DMS 273 (cell line): ENCODE measurements around the gene ZNF516.
"Not testable (repeated sequence)": the region's sequence is repeated elsewhere in the genome, so short reads cannot be mapped to it uniquely, and the experiment has no call there.

Experiments
- DNase-seq: peaks from one replicate; lab custom pipeline; 2025; ENCODE audit not compliant: unreplicated experiment; lab: John Stamatoyannopoulos, UW

Gene ZNF516

GRCh38 chr18:76490670-76491472 is 4.2 kb downstream of the ZNF516 start:
- peak; percentile 53 for DNase-seq

- DNase-seq, result peak; percentile 35
These were observed 5.0 kb downstream of the ZNF516 start for GRCh38 chr18:76490033-76490432.

GRCh38 chr18:76489081-76489480 is 6.0 kb downstream of the ZNF516 start:
- DNase-seq, result peak; percentile 47

- DNase-seq, result peak; percentile 58
These were observed 6.9 kb downstream of the ZNF516 start for GRCh38 chr18:76488190-76488589.

GRCh38 chr18:76487782-76488181 is 7.3 kb downstream of the ZNF516 start:
- peak; percentile 77 for DNase-seq

- peak; percentile 57 for DNase-seq
These were observed 8.0 kb downstream of the ZNF516 start for GRCh38 chr18:76487070-76487469.

- DNase-seq, result peak; percentile 33
These were observed 8.5 kb downstream of the ZNF516 start for GRCh38 chr18:76486574-76486973.

GRCh38 chr18:76486038-76486437 is 9.0 kb downstream of the ZNF516 start:
- no peak for DNase-seq

- DNase-seq, result no peak
These were observed 10.2 kb downstream of the ZNF516 start for GRCh38 chr18:76484749-76485387.

GRCh38 chr18:76483780-76484179 is 11.3 kb downstream of the ZNF516 start:
- no peak for DNase-seq

- no peak for DNase-seq
These were observed 11.9 kb downstream of the ZNF516 start for GRCh38 chr18:76482971-76483691.

GRCh38 chr18:76482267-76482666 is 12.8 kb downstream of the ZNF516 start:
- DNase-seq, result no peak

- DNase-seq, result peak; percentile 25
These were observed 14.1 kb downstream of the ZNF516 start for GRCh38 chr18:76480913-76481312.

- DNase-seq, result no peak
These were observed 15.4 kb downstream of the ZNF516 start for GRCh38 chr18:76479351-76480238.

- DNase-seq, result no peak
These were observed 18.1 kb downstream of the ZNF516 start for GRCh38 chr18:76476665-76477561.

GRCh38 chr18:76475450-76476194 is 19.4 kb downstream of the ZNF516 start:
- DNase-seq, result peak; percentile 13

GRCh38 chr18:76474824-76475223 is 20.2 kb downstream of the ZNF516 start:
- DNase-seq, result no peak

GRCh38 chr18:76473521-76473920 is 21.5 kb downstream of the ZNF516 start:
- not testable (repeated sequence) for DNase-seq

- DNase-seq, result no peak
These were observed 22.2 kb downstream of the ZNF516 start for GRCh38 chr18:76472829-76473228.
